ENCODE data around the gene DSCAML1. TPM values are rescaled to one million over a fixed set of nuclear protein-coding genes. Genes with fewer than 3 reads are reported as not detected.

Gene DSCAML1
- total and polyA plus RNA-seq, 8 donors: 0.08 to 2.9 (median 0.45) TPM

- TF ChIP-seq, protein P1, sequence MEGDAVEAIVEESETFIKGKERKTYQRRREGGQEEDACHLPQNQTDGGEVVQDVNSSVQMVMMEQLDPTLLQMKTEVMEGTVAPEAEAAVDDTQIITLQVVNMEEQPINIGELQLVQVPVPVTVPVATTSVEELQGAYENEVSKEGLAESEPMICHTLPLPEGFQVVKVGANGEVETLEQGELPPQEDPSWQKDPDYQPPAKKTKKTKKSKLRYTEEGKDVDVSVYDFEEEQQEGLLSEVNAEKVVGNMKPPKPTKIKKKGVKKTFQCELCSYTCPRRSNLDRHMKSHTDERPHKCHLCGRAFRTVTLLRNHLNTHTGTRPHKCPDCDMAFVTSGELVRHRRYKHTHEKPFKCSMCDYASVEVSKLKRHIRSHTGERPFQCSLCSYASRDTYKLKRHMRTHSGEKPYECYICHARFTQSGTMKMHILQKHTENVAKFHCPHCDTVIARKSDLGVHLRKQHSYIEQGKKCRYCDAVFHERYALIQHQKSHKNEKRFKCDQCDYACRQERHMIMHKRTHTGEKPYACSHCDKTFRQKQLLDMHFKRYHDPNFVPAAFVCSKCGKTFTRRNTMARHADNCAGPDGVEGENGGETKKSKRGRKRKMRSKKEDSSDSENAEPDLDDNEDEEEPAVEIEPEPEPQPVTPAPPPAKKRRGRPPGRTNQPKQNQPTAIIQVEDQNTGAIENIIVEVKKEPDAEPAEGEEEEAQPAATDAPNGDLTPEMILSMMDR (IDR thresholded peaks at IDR 0.05): no peak
- no peak for TF ChIP-seq POLR2A (IDR thresholded peaks at IDR 0.05)
- TF ChIP-seq POLR2AphosphoS5 (IDR thresholded peaks at IDR 0.05): no peak
- TF ChIP-seq EP300 (IDR thresholded peaks at IDR 0.05): no peak
- Histone ChIP-seq H3K9me3 (peaks cover 0 to 3% (median 0%) of the 10 kb centered on the region in 4 donors), H3K27ac (no peak overlapping the region), H3K4me3 (no peak overlapping the region), H3K27me3 (peaks cover 0 to 44% (median 0%) of the 10 kb centered on the region in 3 donors), H3K36me3 (no peaks in the 10 kb centered on the region), H3K4me1 (no peaks in the 10 kb centered on the region)
- WGBS, 5 donors: 74 to 91% (median 85%) methylated on average over 3 of the region's 3 CpGs
- intact Hi-C loops (cut with DNase I; ENCODE audit: low total_unique reads): no loop called here
- DNase-seq: no peak
Measured at GRCh38 chr11:117614728-117615127, 182.3 kb downstream of the DSCAML1 start.

- Histone ChIP-seq H3K4me1 (no peaks in the 10 kb centered on the region), H3K9me3 (peaks cover 0 to 3% (median 0%) of the 10 kb centered on the region in 4 donors), H3K27me3 (peaks cover 0 to 44% (median 0%) of the 10 kb centered on the region in 3 donors), H3K36me3 (no peaks in the 10 kb centered on the region), H3K27ac (no peak overlapping the region), H3K4me3 (no peak overlapping the region)
- DNase-seq: no peak
- TF ChIP-seq, protein P1 (IDR thresholded peaks at IDR 0.05): no peak
- WGBS, 5 donors: 21 to 38% (median 26%) methylated on average over 6 of the region's 6 CpGs
- intact Hi-C loops (cut with DNase I; ENCODE audit: low total_unique reads): no loop called here
Measured at GRCh38 chr11:117613521-117613920, 183.5 kb downstream of the DSCAML1 start.

DNA sequence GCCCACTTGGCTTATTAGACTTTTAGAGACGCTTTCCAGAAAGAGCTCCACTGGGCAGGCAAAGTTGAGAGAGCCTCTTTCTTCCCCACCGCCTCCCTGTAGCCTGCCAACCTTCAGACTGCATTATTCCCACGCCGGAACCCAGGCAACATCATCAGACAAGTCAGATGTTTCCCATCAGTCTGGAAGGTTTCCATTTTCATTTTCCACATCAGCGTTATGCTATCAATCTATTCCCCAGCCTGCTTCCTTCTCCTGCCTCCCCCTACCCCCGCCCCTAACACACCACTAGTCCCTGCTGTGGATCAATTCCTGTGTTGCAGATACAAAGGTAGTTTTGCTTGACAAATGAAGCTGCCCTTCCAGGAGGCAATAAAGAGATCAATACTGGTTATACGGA lies 184.8 kb downstream of the DSCAML1 start:
- no peak overlapping the region for H3K27ac ChIP-seq
- H3K36me3 ChIP-seq: no peaks in the 10 kb centered on the region
- peaks cover 0 to 3% (median 0%) of the 10 kb centered on the region in 4 donors for H3K9me3 ChIP-seq
- TF ChIP-seq POLR2AphosphoS5 (IDR thresholded peaks at IDR 0.05) (no peak), POLR2A (IDR thresholded peaks at IDR 0.05) (no peak), EP300 (IDR thresholded peaks at IDR 0.05) (no peak)
- TF ChIP-seq, protein P1 (IDR thresholded peaks at IDR 0.05): no peak
- intact Hi-C loops (cut with DNase I; ENCODE audit: low total_unique reads): no loop called here
- WGBS, 5 donors: 63 to 76% (median 68%) methylated on average over 7 of the region's 7 CpGs
- peaks cover 0 to 41% (median 0%) of the 10 kb centered on the region in 3 donors for H3K27me3 ChIP-seq
- peak in 1 of 2 donors; percentile 54 for DNase-seq
- no peak overlapping the region for H3K4me3 ChIP-seq
- no peaks in the 10 kb centered on the region for H3K4me1 ChIP-seq

GRCh38 chr11:117610901-117611300 lies 186.1 kb downstream of the DSCAML1 start:
- intact Hi-C loops (cut with DNase I; ENCODE audit: low total_unique reads): no loop called here
- DNase-seq: no peak
- Histone ChIP-seq H3K4me1 (no peaks in the 10 kb centered on the region), H3K27me3 (peaks cover 0 to 47% (median 0%) of the 10 kb centered on the region in 3 donors), H3K9me3 (peaks cover 0 to 3% (median 0%) of the 10 kb centered on the region in 4 donors), H3K36me3 (no peaks in the 10 kb centered on the region), H3K4me3 (no peak overlapping the region), H3K27ac (no peak overlapping the region)
- TF ChIP-seq POLR2AphosphoS5 (IDR thresholded peaks at IDR 0.05) (no peak), EP300 (IDR thresholded peaks at IDR 0.05) (no peak), POLR2A (IDR thresholded peaks at IDR 0.05) (no peak)
- TF ChIP-seq, protein P1 (IDR thresholded peaks at IDR 0.05): no peak
- 50 to 71% (median 65%) methylated on average over 4 of the region's 4 CpGs for WGBS, 5 donors
